ENCODE results near the gene RPA3. TPM values are rescaled to one million over a fixed set of nuclear protein-coding genes. Genes with fewer than 3 reads are reported as not detected.

The RPA3 gene
- total and polyA plus RNA-seq, 2 of the 13 experiments (the other 11 are each of a cell fraction or from before 2014, with no cell fraction given), result 38.3 to 154 TPM

DNA sequence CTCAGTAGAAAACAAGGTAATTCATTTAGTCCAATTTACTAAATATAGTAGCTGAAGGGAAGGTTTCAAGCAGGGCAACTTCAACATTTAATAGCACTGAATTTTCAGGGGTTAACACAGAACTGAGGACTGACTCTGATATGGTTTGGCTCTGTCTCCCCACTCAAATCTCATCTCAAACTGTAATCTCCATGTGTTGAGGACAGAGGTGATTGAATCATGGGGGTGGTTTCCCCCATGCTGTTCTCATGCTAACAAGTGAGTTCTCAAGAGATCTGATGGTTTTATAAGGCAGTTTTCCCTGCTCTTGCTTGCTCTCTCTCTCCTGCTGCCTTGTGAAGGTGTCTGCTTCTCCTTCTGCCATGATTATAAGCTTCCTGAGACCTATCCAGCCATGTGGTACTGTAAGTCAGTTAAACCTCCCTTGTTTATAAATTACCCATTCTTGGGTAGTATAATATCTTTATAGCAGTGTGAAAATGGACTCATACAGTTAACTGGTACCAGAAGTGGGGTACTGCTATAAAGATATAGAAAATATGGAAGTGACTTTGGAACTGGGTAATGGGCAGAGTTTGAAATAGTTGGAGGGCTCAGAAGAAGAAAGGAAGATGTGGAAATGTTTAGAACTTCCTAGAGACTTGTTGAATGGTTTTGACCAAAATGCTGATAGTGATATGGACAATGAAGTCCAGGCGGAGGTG is 87.6 kb downstream of the RPA3 start:
- Histone ChIP-seq H2AFZ (ENCODE audit: low read length) (no peak overlapping the region), H3K79me2 (ENCODE audit: insufficient read depth, low read length) (no peaks in the 10 kb centered on the region), H3K4me2 (ENCODE audit: low read depth, low read length) (no peak overlapping the region), H3K9ac (ENCODE audit: insufficient read depth, low read depth, low read length) (no peak overlapping the region), H3K27ac (ENCODE audit: extremely low read length, insufficient read depth, low read length) (no peak overlapping the region), H3K9me3 (ENCODE audit: low read length) (peaks cover 12% of the 10 kb centered on the region), H3K4me1 (ENCODE audit: insufficient read depth, low read length) (no peaks in the 10 kb centered on the region), H3K36me3 (replicated peaks in 1 of 2; ENCODE audit: control insufficient read depth in 1 of 2, insufficient read depth in 2 of 2, low read length in 2 of 2) (no peaks in the 10 kb centered on the region), H4K20me1 (ENCODE audit: insufficient read depth, low read length) (no peaks in the 10 kb centered on the region), H3K27me3 (ENCODE audit: control insufficient read depth in 1 of 2, insufficient read depth in 2 of 2, low read length in 2 of 2) (no peaks in the 10 kb centered on the region), H3K4me3 (replicated peaks in 1 of 3; ENCODE audit: insufficient read depth in 1 of 3, low read depth in 2 of 3, low read length in 3 of 3) (no peak overlapping the region)
- WGBS (ENCODE audit: low lambda C conversion rate), result 81% methylated on average over 1 of the region's 1 CpG
- TF ChIP-seq, protein P1, sequence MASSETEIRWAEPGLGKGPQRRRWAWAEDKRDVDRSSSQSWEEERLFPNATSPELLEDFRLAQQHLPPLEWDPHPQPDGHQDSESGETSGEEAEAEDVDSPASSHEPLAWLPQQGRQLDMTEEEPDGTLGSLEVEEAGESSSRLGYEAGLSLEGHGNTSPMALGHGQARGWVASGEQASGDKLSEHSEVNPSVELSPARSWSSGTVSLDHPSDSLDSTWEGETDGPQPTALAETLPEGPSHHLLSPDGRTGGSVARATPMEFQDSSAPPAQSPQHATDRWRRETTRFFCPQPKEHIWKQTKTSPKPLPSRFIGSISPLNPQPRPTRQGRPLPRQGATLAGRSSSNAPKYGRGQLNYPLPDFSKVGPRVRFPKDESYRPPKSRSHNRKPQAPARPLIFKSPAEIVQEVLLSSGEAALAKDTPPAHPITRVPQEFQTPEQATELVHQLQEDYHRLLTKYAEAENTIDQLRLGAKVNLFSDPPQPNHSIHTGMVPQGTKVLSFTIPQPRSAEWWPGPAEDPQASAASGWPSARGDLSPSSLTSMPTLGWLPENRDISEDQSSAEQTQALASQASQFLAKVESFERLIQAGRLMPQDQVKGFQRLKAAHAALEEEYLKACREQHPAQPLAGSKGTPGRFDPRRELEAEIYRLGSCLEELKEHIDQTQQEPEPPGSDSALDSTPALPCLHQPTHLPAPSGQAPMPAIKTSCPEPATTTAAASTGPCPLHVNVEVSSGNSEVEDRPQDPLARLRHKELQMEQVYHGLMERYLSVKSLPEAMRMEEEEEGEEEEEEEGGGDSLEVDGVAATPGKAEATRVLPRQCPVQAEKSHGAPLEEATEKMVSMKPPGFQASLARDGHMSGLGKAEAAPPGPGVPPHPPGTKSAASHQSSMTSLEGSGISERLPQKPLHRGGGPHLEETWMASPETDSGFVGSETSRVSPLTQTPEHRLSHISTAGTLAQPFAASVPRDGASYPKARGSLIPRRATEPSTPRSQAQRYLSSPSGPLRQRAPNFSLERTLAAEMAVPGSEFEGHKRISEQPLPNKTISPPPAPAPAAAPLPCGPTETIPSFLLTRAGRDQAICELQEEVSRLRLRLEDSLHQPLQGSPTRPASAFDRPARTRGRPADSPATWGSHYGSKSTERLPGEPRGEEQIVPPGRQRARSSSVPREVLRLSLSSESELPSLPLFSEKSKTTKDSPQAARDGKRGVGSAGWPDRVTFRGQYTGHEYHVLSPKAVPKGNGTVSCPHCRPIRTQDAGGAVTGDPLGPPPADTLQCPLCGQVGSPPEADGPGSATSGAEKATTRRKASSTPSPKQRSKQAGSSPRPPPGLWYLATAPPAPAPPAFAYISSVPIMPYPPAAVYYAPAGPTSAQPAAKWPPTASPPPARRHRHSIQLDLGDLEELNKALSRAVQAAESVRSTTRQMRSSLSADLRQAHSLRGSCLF (CRISPR knock-in tag; IDR thresholded peaks at IDR 0.05; ENCODE audit: borderline replicate concordance), result no peak
- TF ChIP-seq KAT2B (IDR thresholded peaks at IDR 0.05; ENCODE audit: borderline replicate concordance, low read depth, low read length) (no peak), CEBPB (IDR thresholded peaks at IDR 0.05; ENCODE audit: borderline replicate concordance, low read depth, low read length) (no peak)
- FAIRE-seq (no peak), ATAC-seq (no peak), DNase-seq (ENCODE audit: low spot score) (no peak)
- BruUV-seq (replicated peaks), result no TSS peak
- in situ Hi-C loops (cut with HindIII; ENCODE audit: extremely low pct_ligation_motif_present, low pct_unique_long_range_greater_than_20kb) (no loop called here), intact Hi-C loops (cut with micrococcal nuclease; ENCODE audit: unreplicated experiment) (no loop called here)
- ChIA-PET POLR2A (no interaction called here), CTCF (ENCODE audit: low intra/inter-chr PET ratio, low total read pairs) (no interaction called here)

Data from HepG2 (cell line).